MCF 10A (cell line): ENCODE measurements around the gene IPO13. TPM values are rescaled to one million over a fixed set of nuclear protein-coding genes. Genes with fewer than 3 reads are reported as not detected.
A peak's percentile ranks its signal among the peaks of the same experiment; 100 is the strongest.

Source experiments
- BruUV-seq: library from RNA; stranded (reverse); fragments of 400-500 nt; replicated peaks from 2 replicates; lab custom pipeline; 2021; lab: Mats Ljungman, UMichigan
- CTCF ChIA-PET: fragments of 300-600 bp; sonication (Branson Sonifier 250); formaldehyde crosslinking; extraction: SDS; loops from one replicate; lab custom pipeline; 2021; ENCODE audit warnings: antibody characterized with exemption, inconsistent platforms; lab: Yijun Ruan, JAX
- POLR2A ChIA-PET: fragments of 300-600, 350-650 bp; sonication (Branson Sonifier 250); formaldehyde crosslinking; extraction: SDS; loops from one replicate; lab custom pipeline; 2020; ENCODE audit warnings: antibody characterized with exemption, inconsistent platforms; lab: Yijun Ruan, JAX
- DNase-seq: peaks from one replicate; pipeline ENCODE4 v3.0.0-alpha.2; 2018; ENCODE audit not compliant: unreplicated experiment
- H3K27ac Mint-ChIP-seq: one replicate; pipeline ENCODE4 v1.8.0; 2022; ENCODE audit warnings: mild to moderate bottlenecking, low read depth, mixed read lengths; ENCODE audit not compliant: unreplicated experiment
- H3K27me3 Mint-ChIP-seq: one replicate; pipeline ENCODE4 v1.8.0; 2022; ENCODE audit warnings: mixed read lengths; ENCODE audit not compliant: insufficient read depth, unreplicated experiment
- H3K36me3 Mint-ChIP-seq: one replicate; pipeline ENCODE4 v1.8.0; 2022; ENCODE audit warnings: mild to moderate bottlenecking, moderate library complexity, mixed read lengths; ENCODE audit not compliant: insufficient read depth, unreplicated experiment
- H3K4me1 Mint-ChIP-seq: one replicate; pipeline ENCODE4 v1.8.0; 2022; ENCODE audit warnings: mixed read lengths; ENCODE audit not compliant: insufficient read depth, unreplicated experiment
- H3K4me3 Mint-ChIP-seq: one replicate; pipeline ENCODE4 v1.8.0; 2022; ENCODE audit warnings: mild to moderate bottlenecking, moderate library complexity, mixed read lengths; ENCODE audit not compliant: unreplicated experiment
- H3K9me3 Mint-ChIP-seq: one replicate; pipeline ENCODE4 v1.8.0; 2022; ENCODE audit warnings: mixed read lengths; ENCODE audit not compliant: unreplicated experiment
- CTCF ChIP-seq: fragments of 200-600 bp; IDR thresholded peaks from one replicate; pipeline ENCODE4 v1.8.0; 2022; ENCODE audit warnings: antibody characterized with exemption, mild to moderate bottlenecking; ENCODE audit not compliant: unreplicated experiment
- intact Hi-C: fragments of 100-400 bp; cut with micrococcal nuclease; formaldehyde crosslinking; loops from 2 replicates; pipeline ENCODE4 v1.14.1; 2022
- total RNA-seq: library from RNA; stranded (reverse); gene quantifications from 2 replicates; pipeline ENCODE4 v1.2.3, GENCODE V29; 2022

Gene IPO13
- total RNA-seq, 1 experiment from 2014 or later: 23.9 TPM

DNA sequence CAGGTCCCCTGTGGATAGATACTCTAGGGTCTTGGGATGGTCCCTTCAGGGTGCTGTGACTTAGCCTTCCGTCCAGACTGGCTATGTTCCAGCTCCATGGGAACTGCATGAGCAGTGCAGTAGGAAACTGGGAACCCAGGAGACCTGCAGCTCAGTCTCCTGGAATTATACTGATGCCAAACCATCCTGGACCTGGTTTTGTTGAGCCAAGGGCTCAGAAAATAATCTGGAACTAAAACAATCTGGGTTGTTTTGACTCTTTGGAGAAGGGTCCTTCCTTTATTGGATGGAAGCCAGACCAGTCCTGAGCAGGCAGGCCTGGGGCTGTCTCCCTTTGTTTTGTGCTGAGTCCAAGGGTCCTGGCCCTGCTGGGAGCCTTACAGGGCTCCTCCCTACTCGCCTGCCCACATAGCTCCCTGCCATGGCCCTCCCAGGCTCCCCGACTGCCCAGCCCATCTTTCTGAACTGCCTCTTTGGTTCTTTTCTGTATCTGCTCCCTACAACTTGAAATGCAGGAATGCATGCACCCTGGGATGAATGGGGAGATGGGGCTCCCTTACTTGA lies 1.2 kb downstream of the IPO13 start:
- ChIA-PET CTCF (interaction anchor here (1.0 to 3.9 kb wide), 4 partner anchors 19 to 184 kb away, joined by 3 to 34 read pairs (median 8); no protein-coding TSS in a partner anchor), POLR2A (interaction anchor here (0.6 to 3.8 kb wide), 5 partner anchors 15 to 870 kb away, joined by 3 to 28 read pairs (median 4); partner anchors contain the start of genes ATP6V0B and DPH2)
- peaks cover 30% of the 10 kb centered on the region for H3K4me1 Mint-ChIP-seq
- H3K27me3 Mint-ChIP-seq: no peaks in the 10 kb centered on the region
- no peak for DNase-seq
- peaks cover 11% of the 10 kb centered on the region for H3K36me3 Mint-ChIP-seq
- no peaks in the 10 kb centered on the region for H3K9me3 Mint-ChIP-seq
- peak overlapping the region; percentile 99 for H3K4me3 Mint-ChIP-seq
- intact Hi-C loops: no loop called here
- H3K27ac Mint-ChIP-seq: peak overlapping the region; percentile 99
- BruUV-seq: no TSS peak
- no peak for TF ChIP-seq CTCF

GRCh38 chr1:43949678-43950077 lies 2.9 kb downstream of the IPO13 start:
- peaks cover 30% of the 10 kb centered on the region for H3K4me1 Mint-ChIP-seq
- CTCF ChIA-PET: interaction anchor here (2.4 kb wide), 1 partner anchor 15 kb away, joined by 16 read pairs; the partner anchor contains the start of gene ARTN
- no peak for DNase-seq

GRCh38 chr1:43951021-43951985 lies 4.6 kb downstream of the IPO13 start:
- ChIA-PET CTCF (interaction anchor here (0.7 to 2.4 kb wide), 5 partner anchors 16 to 424 kb away, joined by 3 to 16 read pairs (median 3); partner anchors contain the start of gene ARTN), POLR2A (interaction anchor here (1.4 kb wide), 1 partner anchor 13 kb away, joined by 3 read pairs; no protein-coding TSS in a partner anchor)
- Mint-ChIP-seq H3K36me3 (peaks cover 2% of the 10 kb centered on the region), H3K27ac (no peak overlapping the region), H3K4me3 (no peak overlapping the region), H3K27me3 (no peaks in the 10 kb centered on the region), H3K4me1 (peaks cover 17% of the 10 kb centered on the region), H3K9me3 (no peaks in the 10 kb centered on the region)
- no TSS peak for BruUV-seq
- no peak for DNase-seq
- intact Hi-C loops: no loop called here
- TF ChIP-seq CTCF: no peak

More at GRCh38 chr1:43949678-43950077, 2.9 kb downstream of the IPO13 start:
- Mint-ChIP-seq H3K9me3 (no peaks in the 10 kb centered on the region), H3K36me3 (peaks cover 5% of the 10 kb centered on the region), H3K27me3 (no peaks in the 10 kb centered on the region), H3K4me3 (no peak overlapping the region), H3K27ac (no peak overlapping the region)
- intact Hi-C loops: no loop called here
- no peak for TF ChIP-seq CTCF
- POLR2A ChIA-PET: interaction anchor here (1.1 to 2.0 kb wide), 3 partner anchors 15 to 25 kb away, joined by 3 to 12 read pairs (median 3); partner anchors contain the start of gene ATP6V0B
- no TSS peak for BruUV-seq
